HEK293T (cell line): ENCODE measurements around the gene EXOC6B.

ENCODE experiments used
- CTCF ChIA-PET: fragments of 350-600 bp; formaldehyde crosslinking; extraction: SDS; loops from one replicate; lab custom pipeline; 2021; ENCODE audit warnings: antibody characterized with exemption, inconsistent platforms; lab: Yijun Ruan, JAX
- POLR2A ChIA-PET: fragments of 350-600 bp; formaldehyde crosslinking; extraction: SDS; loops from one replicate; lab custom pipeline; 2020; ENCODE audit warnings: antibody characterized with exemption, inconsistent platforms; lab: Yijun Ruan, JAX
- DNase-seq: peaks from one replicate; pipeline ENCODE4 v3.0.0; 2012; ENCODE audit warnings: mixed read lengths; ENCODE audit errors: extremely low spot score
- ARNT ChIP-seq: fragments of 450-650 bp; IDR thresholded peaks from 2 replicates; pipeline ENCODE4 v1.6.1; 2017; ENCODE audit warnings: mild to moderate bottlenecking
- BHLHE40 ChIP-seq: fragments of 450-650 bp; IDR thresholded peaks from 2 replicates; pipeline ENCODE4 v1.6.1; 2016; ENCODE audit warnings: mild to moderate bottlenecking, moderate library complexity, borderline replicate concordance
- CTBP1 ChIP-seq: fragments of 450-650 bp; IDR thresholded peaks from 2 replicates; pipeline ENCODE4 v1.6.1; 2016; ENCODE audit warnings: borderline replicate concordance
- ELF4 ChIP-seq: fragments of 450-650 bp; IDR thresholded peaks from 2 replicates; pipeline ENCODE4 v1.6.1; 2017; ENCODE audit warnings: antibody characterized with exemption
- FOXA1 ChIP-seq: fragments of 450-650 bp; IDR thresholded peaks from 2 replicates; pipeline ENCODE4 v1.6.1; 2016; ENCODE audit warnings: mild to moderate bottlenecking
- FOXK2 ChIP-seq: fragments of 450-650 bp; IDR thresholded peaks from 2 replicates; pipeline ENCODE4 v1.6.1; 2016; ENCODE audit warnings: mild to moderate bottlenecking
- FOXM1 ChIP-seq: fragments of 450-650 bp; IDR thresholded peaks from 2 replicates; pipeline ENCODE4 v1.6.1; 2017; ENCODE audit warnings: mild to moderate bottlenecking, borderline replicate concordance
- HDGF ChIP-seq: fragments of 450-650 bp; IDR thresholded peaks from 2 replicates; pipeline ENCODE4 v1.6.1; 2017; ENCODE audit warnings: antibody characterized with exemption, borderline replicate concordance
- L3MBTL2 ChIP-seq: fragments of 450-650 bp; conservative IDR thresholded peaks from 2 replicates; pipeline ENCODE4 v1.6.1; 2016; ENCODE audit warnings: mild to moderate bottlenecking
- LEF1 ChIP-seq: fragments of 450-650 bp; IDR thresholded peaks from 2 replicates; pipeline ENCODE4 v1.6.1; 2017; ENCODE audit warnings: mild to moderate bottlenecking, borderline replicate concordance
- NFRKB ChIP-seq: fragments of 450-650 bp; IDR thresholded peaks from 2 replicates; pipeline ENCODE4 v1.6.1; 2016; ENCODE audit warnings: mild to moderate bottlenecking, moderate library complexity
- PKNOX1 ChIP-seq: fragments of 450-650 bp; IDR thresholded peaks from 2 replicates; pipeline ENCODE4 v1.6.1; 2016
- SP1 ChIP-seq: fragments of 450-650 bp; IDR thresholded peaks from 2 replicates; pipeline ENCODE4 v1.6.1; 2017
- SUZ12 ChIP-seq: fragments of 450-650 bp; IDR thresholded peaks from 2 replicates; pipeline ENCODE4 v1.6.1; 2016; ENCODE audit warnings: mild to moderate bottlenecking
- TARDBP ChIP-seq: fragments of 450-650 bp; IDR thresholded peaks from 2 replicates; pipeline ENCODE4 v1.6.1; 2016
- ZNF384 ChIP-seq: fragments of 450-650 bp; IDR thresholded peaks from 2 replicates; pipeline ENCODE4 v1.6.1; 2016

Gene EXOC6B

GRCh38 chr2:72757177-72757775 lies 68.6 kb downstream of the EXOC6B start:
- no peak for DNase-seq
- no peak for TF ChIP-seq ELF4
- TF ChIP-seq PKNOX1 = no peak
- TF ChIP-seq ZNF384 = no peak
- no peak for TF ChIP-seq FOXA1
- no peak for TF ChIP-seq SP1
- TF ChIP-seq ARNT = no peak
- TF ChIP-seq BHLHE40 = no peak
- no peak for TF ChIP-seq FOXM1
- no peak for TF ChIP-seq SUZ12
- TF ChIP-seq NFRKB = no peak
- no peak for TF ChIP-seq FOXK2
- TF ChIP-seq CTBP1 = no peak
- TF ChIP-seq LEF1 = no peak
- TF ChIP-seq L3MBTL2 = no peak
- no peak for TF ChIP-seq HDGF
- ChIA-PET CTCF (no interaction called here), POLR2A (no interaction called here)

- ChIA-PET CTCF (interaction anchor here (0.6 kb wide), 2 partner anchors 618 to 1237 kb away, joined by 3 read pairs; no protein-coding TSS in a partner anchor), POLR2A (no interaction called here)
- TF ChIP-seq FOXA1 (no peak), ARNT (no peak), FOXM1 (no peak), PKNOX1 (no peak), TARDBP (no peak), CTBP1 (no peak), SUZ12 (no peak), FOXK2 (no peak), BHLHE40 (no peak), ELF4 (no peak), HDGF (no peak), NFRKB (no peak), ZNF384 (no peak), SP1 (no peak), L3MBTL2 (no peak), LEF1 (no peak)
- no peak for DNase-seq
These were observed 70.0 kb downstream of the EXOC6B start for GRCh38 chr2:72755647-72756423.

DNA sequence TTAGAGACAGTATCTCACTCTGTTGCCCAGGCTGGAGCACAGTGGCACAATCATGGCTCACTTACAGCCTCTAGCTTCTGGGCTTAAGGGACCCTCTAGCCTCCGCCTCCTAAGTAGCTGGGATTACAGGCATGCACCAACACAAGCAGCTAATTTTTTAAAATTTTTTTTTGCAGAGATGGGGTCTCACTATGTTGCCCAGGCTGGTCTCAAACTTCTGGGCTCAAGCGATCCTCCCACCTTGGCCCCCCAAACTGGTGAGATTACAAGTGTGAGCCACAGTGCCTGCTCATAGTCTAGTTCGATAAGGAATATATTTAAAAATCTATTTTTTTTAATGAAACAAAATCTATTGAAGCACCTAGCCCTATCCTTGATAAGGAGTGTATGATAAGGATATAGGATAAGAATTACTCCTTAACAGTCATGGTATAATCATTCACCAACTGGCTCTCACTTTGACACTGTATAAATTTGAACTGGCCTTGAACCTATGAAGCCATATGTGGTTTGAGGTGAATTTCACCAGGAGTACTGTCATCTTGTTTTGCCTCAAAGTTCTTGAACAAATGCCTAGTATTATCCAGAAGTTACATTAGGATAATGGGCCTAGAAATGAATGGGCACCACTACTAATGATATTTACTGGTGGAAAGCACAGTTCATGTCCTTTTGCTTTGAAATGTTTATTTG lies 71.1 kb downstream of the EXOC6B start:
- POLR2A ChIA-PET = no interaction called here
- no peak for DNase-seq
- TF ChIP-seq FOXM1 (no peak), BHLHE40 (no peak), HDGF (no peak), FOXA1 (no peak), CTBP1 (no peak), NFRKB (no peak), TARDBP (no peak), ARNT (no peak), SP1 (no peak), ZNF384 (no peak), PKNOX1 (no peak)
- CTCF ChIA-PET = interaction anchor here (0.6 to 1.6 kb wide), 2 partner anchors 108 to 1236 kb away, joined by 3 to 6 read pairs; no protein-coding TSS in a partner anchor

GRCh38 chr2:72750977-72751639 lies 74.7 kb downstream of the EXOC6B start:
- TF ChIP-seq FOXM1 = no peak
- no peak for TF ChIP-seq TARDBP
- TF ChIP-seq L3MBTL2 = no peak
- DNase-seq = no peak
- ChIA-PET POLR2A (no interaction called here), CTCF (no interaction called here)

DNA sequence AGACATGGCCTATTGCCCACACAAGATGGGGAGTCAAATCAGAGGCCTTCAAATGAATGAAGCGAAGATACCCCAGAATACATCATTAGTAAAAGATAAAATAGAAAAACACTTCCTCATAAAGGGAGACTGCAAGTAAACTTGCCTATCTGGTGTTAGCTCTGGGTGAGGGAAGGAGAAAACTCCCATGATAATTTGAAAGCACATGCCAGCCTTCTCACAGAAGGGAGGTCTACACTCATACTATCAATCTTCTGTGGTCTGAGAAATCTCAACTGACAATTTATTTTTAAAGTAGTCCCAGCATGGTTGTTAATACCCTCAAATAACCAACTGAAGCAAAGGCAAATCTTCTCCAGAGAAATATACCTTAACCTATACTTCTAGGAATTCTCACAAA lies 75.4 kb downstream of the EXOC6B start:
- ChIA-PET POLR2A (no interaction called here), CTCF (no interaction called here)
- TF ChIP-seq ARNT = no peak
- TF ChIP-seq PKNOX1 = no peak
- no peak for TF ChIP-seq ELF4
- TF ChIP-seq L3MBTL2 = no peak
- TF ChIP-seq CTBP1 = no peak
- no peak for TF ChIP-seq FOXM1
- no peak for TF ChIP-seq LEF1
- no peak for TF ChIP-seq NFRKB
- no peak for TF ChIP-seq ZNF384
- DNase-seq = no peak
